ENCODE results near the gene SLC23A3. TPM values are rescaled to one million over a fixed set of nuclear protein-coding genes. Genes with fewer than 3 reads are reported as not detected.

The SLC23A3 gene
- total RNA-seq, 4 donors from 2014 or later, result 5.4 to 18.4 (median 15.7) TPM

- in situ Hi-C loops (cut with MboI; ENCODE audit: low pct_ligation_motif_present in 1 of 4, low pct_unique_long_range_greater_than_20kb in 1 of 4, low sequenced_read_pairs in 3 of 4), result loop anchor here in 1 of 4 donors (10.0 kb wide), 1 partner anchor 51 kb away; the partner anchor contains the start of gene NHEJ1
- 93% methylated on average over 27 of the region's 27 CpGs; no CpG with 5 or more reads in 1 of the 2 donors for WGBS, 2 donors (ENCODE audit: low coverage in 1 of 2)
- H3K27ac ChIP-seq, result no peak overlapping the region
- intact Hi-C loops (cut with DNase I; ENCODE audit: low total_unique reads), result no loop called here
- H3K36me3 ChIP-seq, result peaks cover 0 to 13% (median 3%) of the 10 kb centered on the region in 4 donors
- H3K4me3 ChIP-seq, result no peak overlapping the region
- TF ChIP-seq CTCF (IDR thresholded peaks at IDR 0.05), result no peak
- no peak for TF ChIP-seq EP300 (IDR thresholded peaks at IDR 0.05; ENCODE audit: low read depth)
- no peak for TF ChIP-seq POLR2AphosphoS5 (IDR thresholded peaks at IDR 0.05)
- TF ChIP-seq POLR2A (IDR thresholded peaks at IDR 0.05), result no peak
- DNase-seq, result no peak
- H3K27me3 ChIP-seq, result no peaks in the 10 kb centered on the region
- no peaks in the 10 kb centered on the region for H3K9me3 ChIP-seq
- peaks cover 19 to 37% (median 30%) of the 10 kb centered on the region in 4 donors for H3K4me1 ChIP-seq
Measured at GRCh38 chr2:219215871-219216534, 46.2 kb upstream of the SLC23A3 start.

- H3K36me3 ChIP-seq, result peaks cover 0 to 4% (median 0%) of the 10 kb centered on the region in 4 donors
- no peak overlapping the region for H3K4me3 ChIP-seq
- H3K9me3 ChIP-seq, result no peaks in the 10 kb centered on the region
- no peaks in the 10 kb centered on the region for H3K27me3 ChIP-seq
- H3K4me1 ChIP-seq, result peaks cover 19 to 33% (median 28%) of the 10 kb centered on the region in 4 donors
- H3K27ac ChIP-seq, result no peak overlapping the region
- TF ChIP-seq POLR2A (IDR thresholded peaks at IDR 0.05) (no peak), EP300 (IDR thresholded peaks at IDR 0.05; ENCODE audit: low read depth) (no peak), POLR2AphosphoS5 (IDR thresholded peaks at IDR 0.05) (no peak), CTCF (IDR thresholded peaks at IDR 0.05) (no peak)
- in situ Hi-C loops (cut with MboI; ENCODE audit: low pct_ligation_motif_present in 1 of 4, low pct_unique_long_range_greater_than_20kb in 1 of 4, low sequenced_read_pairs in 3 of 4) (loop anchor here in 1 of 4 donors (10.0 kb wide), 1 partner anchor 50 kb away; the partner anchor contains the start of gene NHEJ1), intact Hi-C loops (cut with DNase I; ENCODE audit: low total_unique reads) (no loop called here)
- 95% methylated on average over 6 of the region's 6 CpGs; no CpG with 5 or more reads in 1 of the 2 donors for WGBS, 2 donors (ENCODE audit: low coverage in 1 of 2)
- no peak for DNase-seq
Measured at GRCh38 chr2:219214786-219215185, 45.0 kb upstream of the SLC23A3 start.

- Histone ChIP-seq H3K27ac (no peak overlapping the region), H3K36me3 (peaks cover 0 to 4% (median 0%) of the 10 kb centered on the region in 4 donors), H3K4me3 (no peak overlapping the region), H3K27me3 (no peaks in the 10 kb centered on the region), H3K9me3 (no peaks in the 10 kb centered on the region), H3K4me1 (peaks cover 12 to 27% (median 22%) of the 10 kb centered on the region in 4 donors)
- DNase-seq, result no peak
- intact Hi-C loops (cut with DNase I; ENCODE audit: low total_unique reads) (no loop called here), in situ Hi-C loops (cut with MboI; ENCODE audit: low pct_ligation_motif_present in 1 of 4, low pct_unique_long_range_greater_than_20kb in 1 of 4, low sequenced_read_pairs in 3 of 4) (loop anchor here in 1 of 4 donors (10.0 kb wide), 1 partner anchor 49 kb away; the partner anchor contains the start of gene NHEJ1)
- no peak for TF ChIP-seq POLR2A (IDR thresholded peaks at IDR 0.05)
- TF ChIP-seq CTCF (IDR thresholded peaks at IDR 0.05), result no peak
- no peak for TF ChIP-seq EP300 (IDR thresholded peaks at IDR 0.05; ENCODE audit: low read depth)
- no peak for TF ChIP-seq POLR2AphosphoS5 (IDR thresholded peaks at IDR 0.05)
- 96% methylated on average over 15 of the region's 15 CpGs; no CpG with 5 or more reads in 1 of the 2 donors for WGBS, 2 donors (ENCODE audit: low coverage in 1 of 2)
Measured at GRCh38 chr2:219214141-219214540, 44.3 kb upstream of the SLC23A3 start.

GRCh38 chr2:219213486-219214071, 43.8 kb upstream of the SLC23A3 start:
- DNase-seq, result no peak
- Histone ChIP-seq H3K27ac (no peak overlapping the region), H3K4me3 (no peak overlapping the region), H3K9me3 (no peaks in the 10 kb centered on the region), H3K4me1 (peaks cover 11 to 21% (median 19%) of the 10 kb centered on the region in 4 donors), H3K27me3 (no peaks in the 10 kb centered on the region), H3K36me3 (peaks cover 0 to 4% (median 0%) of the 10 kb centered on the region in 4 donors)
- intact Hi-C loops (cut with DNase I; ENCODE audit: low total_unique reads) (no loop called here), in situ Hi-C loops (cut with MboI; ENCODE audit: low pct_ligation_motif_present in 1 of 4, low pct_unique_long_range_greater_than_20kb in 1 of 4, low sequenced_read_pairs in 3 of 4) (loop anchor here in 1 of 4 donors (10.0 kb wide), 1 partner anchor 49 kb away; the partner anchor contains the start of gene NHEJ1)
- 88% methylated on average over 10 of the region's 10 CpGs; no CpG with 5 or more reads in 1 of the 2 donors for WGBS, 2 donors (ENCODE audit: low coverage in 1 of 2)
- no peak for TF ChIP-seq POLR2A (IDR thresholded peaks at IDR 0.05)
- no peak for TF ChIP-seq CTCF (IDR thresholded peaks at IDR 0.05)
- TF ChIP-seq POLR2AphosphoS5 (IDR thresholded peaks at IDR 0.05), result no peak
- no peak for TF ChIP-seq EP300 (IDR thresholded peaks at IDR 0.05; ENCODE audit: low read depth)
